Activated T-helper 1 cell treated with anti-CD3 and anti-CD28 coated beads, Interleukin-12 subunit alpha, Interleukin-12 subunit beta, Interleukin-2, Interleukin-4 antibody, amounts not matched to agents 30 ng/mL and 10 ng/mL and 1 ng/mL, durations not matched to agents 14 hours and 24 hours and 36 hours (primary cell): ENCODE measurements around the gene POLR1E. TPM values are rescaled to one million over a fixed set of nuclear protein-coding genes. Genes with fewer than 3 reads are reported as not detected.

Experiments
- DNase-seq: peaks from one replicate; pipeline ENCODE4 v3.0.0; 2021; ENCODE audit warnings: low spot score
- H3K27ac Mint-ChIP-seq: one replicate; pipeline ENCODE4 v1.8.0; 2021; ENCODE audit warnings: mild to moderate bottlenecking, mixed read lengths
- H3K27me3 Mint-ChIP-seq: one replicate; pipeline ENCODE4 v1.8.0; 2022; ENCODE audit warnings: mild to moderate bottlenecking, moderate library complexity, mixed read lengths; ENCODE audit not compliant: insufficient read depth
- H3K36me3 Mint-ChIP-seq: one replicate; pipeline ENCODE4 v1.8.0; 2021; ENCODE audit warnings: low read depth, mixed read lengths
- H3K4me1 Mint-ChIP-seq: one replicate; pipeline ENCODE4 v1.8.0; 2021; ENCODE audit warnings: low read depth, mixed read lengths
- H3K4me3 Mint-ChIP-seq: one replicate; pipeline ENCODE4 v1.8.0; 2021; ENCODE audit warnings: mild to moderate bottlenecking, moderate library complexity, mixed read lengths
- H3K9me3 Mint-ChIP-seq: one replicate; pipeline ENCODE4 v1.8.0; 2021; ENCODE audit warnings: mixed read lengths
- intact Hi-C: fragments of 100-400 bp; cut with micrococcal nuclease; formaldehyde crosslinking; loops from one replicate; pipeline ENCODE4 v1.15.1; 2024
- total RNA-seq: library from RNA; stranded (reverse); gene quantifications from 2 replicates; pipeline ENCODE4 v1.2.3, GENCODE V29; 2022

Gene POLR1E
- 59.8 and 61.0 TPM in 2 replicates for total RNA-seq

GRCh38 chr9:37485389-37486255, at the start of gene POLR1E:
POLR1E (plus strand) TSS chr9:37485948; CDS start chr9:37486048, 100 bp downstream.
- Mint-ChIP-seq H3K4me1 (peaks cover 32% of the 10 kb centered on the region), H3K27me3 (peaks cover 8% of the 10 kb centered on the region), H3K27ac (peak within 1 kb of the TSS; percentile 92), H3K9me3 (no peaks in the 10 kb centered on the region), H3K4me3 (peak within 1 kb of the TSS; percentile 96), H3K36me3 (peaks cover 19% of the 10 kb centered on the region)
- intact Hi-C loops: loop anchor here (1.0 to 10.0 kb wide), 8 partner anchors 20 to 584 kb away; partner anchors contain the start of genes DCAF10, EXOSC3, SHB and TOMM5
- peak; percentile 95 for DNase-seq

DNA sequence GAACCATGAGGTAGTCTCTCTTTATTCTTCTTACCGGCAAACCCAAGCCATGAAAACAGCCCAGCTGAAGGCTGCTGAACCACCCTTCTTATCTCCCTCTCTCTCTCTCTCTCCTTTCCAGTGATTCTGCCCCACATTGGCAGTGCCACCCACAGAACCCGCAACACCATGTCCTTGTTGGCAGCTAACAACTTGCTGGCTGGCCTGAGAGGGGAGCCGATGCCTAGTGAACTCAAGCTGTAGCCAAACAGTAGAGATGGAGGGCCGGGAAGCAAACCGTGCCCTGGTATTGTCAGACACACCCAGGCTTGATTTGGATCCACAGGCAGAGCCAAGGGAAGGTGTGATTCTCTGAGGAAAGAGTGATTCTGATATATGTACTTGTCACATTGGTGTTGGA, 49.2 kb upstream of the POLR1E start:
- no peak for DNase-seq
- Mint-ChIP-seq H3K27me3 (no peaks in the 10 kb centered on the region), H3K9me3 (no peaks in the 10 kb centered on the region), H3K27ac (no peak overlapping the region), H3K4me1 (peaks cover 5% of the 10 kb centered on the region), H3K36me3 (peaks cover 29% of the 10 kb centered on the region), H3K4me3 (no peak overlapping the region)
- intact Hi-C loops: no loop called here

- Mint-ChIP-seq H3K36me3 (peaks cover 32% of the 10 kb centered on the region), H3K9me3 (no peaks in the 10 kb centered on the region), H3K27ac (peak overlapping the region; percentile 53), H3K27me3 (no peaks in the 10 kb centered on the region), H3K4me3 (no peak overlapping the region), H3K4me1 (peaks cover 5% of the 10 kb centered on the region)
- no peak for DNase-seq
- intact Hi-C loops: no loop called here
Measured at GRCh38 chr9:37437010-37437409, 48.7 kb upstream of the POLR1E start.

GRCh38 chr9:37437621-37438020, 48.1 kb upstream of the POLR1E start:
- intact Hi-C loops: no loop called here
- no peaks in the 10 kb centered on the region for H3K9me3 Mint-ChIP-seq
- H3K4me1 Mint-ChIP-seq: peaks cover 4% of the 10 kb centered on the region
- peaks cover 34% of the 10 kb centered on the region for H3K36me3 Mint-ChIP-seq
- H3K4me3 Mint-ChIP-seq: no peak overlapping the region
- H3K27ac Mint-ChIP-seq: no peak overlapping the region
- no peaks in the 10 kb centered on the region for H3K27me3 Mint-ChIP-seq
- no peak for DNase-seq

DNA sequence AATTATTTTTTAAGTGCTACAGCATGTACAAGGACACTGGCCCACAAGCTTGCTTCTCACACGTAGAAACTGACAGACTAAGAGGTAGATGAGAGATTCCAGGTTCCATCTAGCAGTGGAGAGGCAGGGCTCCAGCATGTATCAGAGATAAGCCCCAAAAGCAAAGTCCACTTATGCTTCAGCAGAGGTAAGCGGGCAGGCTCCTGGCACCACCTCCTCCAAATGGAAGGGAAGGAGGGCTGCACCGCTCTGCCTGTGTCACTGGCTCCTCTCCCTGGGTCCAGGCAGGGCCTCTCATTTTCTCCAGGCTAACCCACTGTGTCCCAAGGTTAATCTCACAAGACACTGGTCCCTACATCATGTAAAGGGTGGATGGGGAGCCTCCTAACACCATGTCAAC, 47.4 kb upstream of the POLR1E start:
- no peak for DNase-seq
- Mint-ChIP-seq H3K27me3 (no peaks in the 10 kb centered on the region), H3K4me1 (no peaks in the 10 kb centered on the region), H3K36me3 (peaks cover 34% of the 10 kb centered on the region), H3K27ac (no peak overlapping the region), H3K9me3 (no peaks in the 10 kb centered on the region), H3K4me3 (no peak overlapping the region)
- intact Hi-C loops: no loop called here

- intact Hi-C loops: no loop called here
- H3K4me1 Mint-ChIP-seq: peaks cover 13% of the 10 kb centered on the region
- no peak overlapping the region for H3K27ac Mint-ChIP-seq
- H3K36me3 Mint-ChIP-seq: peaks cover 37% of the 10 kb centered on the region
- no peak overlapping the region for H3K4me3 Mint-ChIP-seq
- no peak for DNase-seq
- no peaks in the 10 kb centered on the region for H3K9me3 Mint-ChIP-seq
- H3K27me3 Mint-ChIP-seq: no peaks in the 10 kb centered on the region
Measured at GRCh38 chr9:37441776-37442370, 43.9 kb upstream of the POLR1E start.

DNA sequence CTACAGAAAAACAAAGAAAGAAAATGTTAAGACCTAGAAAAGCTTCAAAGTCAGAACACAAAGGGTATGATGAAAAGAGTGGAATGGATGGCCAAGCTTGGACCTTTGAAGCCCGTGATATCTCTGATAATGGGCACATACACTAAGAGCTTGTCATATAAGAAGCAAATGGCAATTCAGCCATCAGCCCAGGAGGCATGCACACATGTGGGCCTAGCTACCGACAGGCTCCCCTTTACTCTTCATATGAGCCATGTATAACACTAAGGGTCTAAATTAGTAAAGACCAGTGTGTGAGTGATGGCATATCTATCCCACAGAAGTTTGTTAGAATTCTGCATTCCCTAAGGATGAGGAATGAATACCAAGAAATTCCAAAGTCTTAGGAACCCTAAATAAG, 43.2 kb upstream of the POLR1E start:
- H3K27me3 Mint-ChIP-seq: no peaks in the 10 kb centered on the region
- peaks cover 16% of the 10 kb centered on the region for H3K4me1 Mint-ChIP-seq
- no peak for DNase-seq
- no peak overlapping the region for H3K4me3 Mint-ChIP-seq
- H3K9me3 Mint-ChIP-seq: no peaks in the 10 kb centered on the region
- no peak overlapping the region for H3K27ac Mint-ChIP-seq
- intact Hi-C loops: no loop called here
- H3K36me3 Mint-ChIP-seq: peaks cover 33% of the 10 kb centered on the region

- H3K36me3 Mint-ChIP-seq: peaks cover 26% of the 10 kb centered on the region
- H3K4me1 Mint-ChIP-seq: peaks cover 16% of the 10 kb centered on the region
- no peak overlapping the region for H3K4me3 Mint-ChIP-seq
- intact Hi-C loops: no loop called here
- H3K9me3 Mint-ChIP-seq: no peaks in the 10 kb centered on the region
- H3K27me3 Mint-ChIP-seq: no peaks in the 10 kb centered on the region
- H3K27ac Mint-ChIP-seq: no peak overlapping the region
- no peak for DNase-seq
Measured at GRCh38 chr9:37443566-37443965, 42.2 kb upstream of the POLR1E start.

GRCh38 chr9:37444890-37445289, 40.9 kb upstream of the POLR1E start:
- Mint-ChIP-seq H3K4me3 (no peak overlapping the region), H3K27ac (no peak overlapping the region), H3K4me1 (peaks cover 16% of the 10 kb centered on the region), H3K27me3 (no peaks in the 10 kb centered on the region), H3K36me3 (peaks cover 18% of the 10 kb centered on the region), H3K9me3 (no peaks in the 10 kb centered on the region)
- DNase-seq: no peak
- intact Hi-C loops: no loop called here

- Mint-ChIP-seq H3K27ac (no peak overlapping the region), H3K4me1 (peaks cover 16% of the 10 kb centered on the region), H3K36me3 (peaks cover 22% of the 10 kb centered on the region), H3K9me3 (no peaks in the 10 kb centered on the region), H3K4me3 (no peak overlapping the region), H3K27me3 (no peaks in the 10 kb centered on the region)
- intact Hi-C loops: no loop called here
- DNase-seq: no peak
Measured at GRCh38 chr9:37445832-37446231, 39.9 kb upstream of the POLR1E start.

DNA sequence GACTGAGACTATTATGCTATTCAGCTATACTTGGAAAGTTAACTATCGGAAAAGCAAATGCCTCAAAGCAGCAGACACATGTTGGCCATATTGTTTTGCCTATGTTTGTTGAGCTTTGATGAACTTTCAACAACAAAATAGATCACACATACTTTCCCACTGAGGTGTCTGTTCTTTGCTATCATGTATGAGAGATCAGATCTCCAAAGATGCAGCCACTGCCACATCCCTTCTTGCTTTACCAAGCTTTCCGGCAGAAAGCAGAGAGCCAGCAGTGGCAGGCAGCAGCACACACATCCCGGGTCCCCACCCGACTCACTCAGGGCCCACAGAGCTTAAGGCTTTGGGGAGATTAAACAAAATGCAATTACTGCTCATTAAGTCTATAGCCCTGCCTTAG, 39.3 kb upstream of the POLR1E start:
- H3K4me1 Mint-ChIP-seq: peaks cover 16% of the 10 kb centered on the region

GRCh38 chr9:37447111-37447510, 38.6 kb upstream of the POLR1E start:
- Mint-ChIP-seq H3K27ac (no peak overlapping the region), H3K27me3 (no peaks in the 10 kb centered on the region), H3K4me3 (no peak overlapping the region), H3K9me3 (no peaks in the 10 kb centered on the region), H3K4me1 (peaks cover 16% of the 10 kb centered on the region), H3K36me3 (peaks cover 12% of the 10 kb centered on the region)
- DNase-seq: no peak
- intact Hi-C loops: no loop called here

More for the DNA sequence above, 39.3 kb upstream of the POLR1E start:
- Mint-ChIP-seq H3K27ac (peak overlapping the region; percentile 29), H3K36me3 (peaks cover 19% of the 10 kb centered on the region), H3K4me3 (no peak overlapping the region), H3K27me3 (no peaks in the 10 kb centered on the region), H3K9me3 (no peaks in the 10 kb centered on the region)
- intact Hi-C loops: no loop called here
- no peak for DNase-seq

- Mint-ChIP-seq H3K9me3 (no peaks in the 10 kb centered on the region), H3K4me3 (no peak overlapping the region), H3K36me3 (peaks cover 9% of the 10 kb centered on the region), H3K4me1 (peaks cover 17% of the 10 kb centered on the region), H3K27ac (no peak overlapping the region), H3K27me3 (no peaks in the 10 kb centered on the region)
- intact Hi-C loops: no loop called here
- no peak for DNase-seq
Measured at GRCh38 chr9:37449862-37450632, 35.7 kb upstream of the POLR1E start.
